Measurements from ENCODE around the gene SDC1. TPM values are rescaled to one million over a fixed set of nuclear protein-coding genes. Genes with fewer than 3 reads are reported as not detected.

SDC1 gene
- polyA plus RNA-seq, 1 of the 3 experiments (the other 2 are of a cell fraction): 122 TPM

- TF ChIP-seq MEF2A (IDR thresholded peaks at IDR 0.05; ENCODE audit: borderline replicate concordance, low read depth): no peak
- TF ChIP-seq RFX5 (IDR thresholded peaks at IDR 0.05; ENCODE audit: low read length): no peak
- TF ChIP-seq FOSL2 (IDR thresholded peaks at IDR 0.05; ENCODE audit: borderline replicate concordance, low read depth): no peak
- TF ChIP-seq MXI1 (IDR thresholded peaks at IDR 0.05; ENCODE audit: low read depth, low read length): no peak
Measured at GRCh38 chr2:20194097-20195015, 30.6 kb downstream of the SDC1 start (continued).

- H3K27ac ChIP-seq (ENCODE audit: low read depth in 2 of 2, low read length in 1 of 2): no peak overlapping the region
- no peaks in the 10 kb centered on the region for H3K79me2 ChIP-seq (ENCODE audit: insufficient read depth)
- H3K9me2 ChIP-seq: no peaks in the 10 kb centered on the region
- no peak for DNase-seq
- peaks cover 5 to 22% of the 10 kb centered on the region in 2 experiments; a peak in 1 of 4 replicates for H3K4me1 ChIP-seq (ENCODE audit: control insufficient read depth in 1 of 2, insufficient read depth in 2 of 2, low read depth in 1 of 2, low read length in 1 of 2)
- no peaks in the 10 kb centered on the region for H4K20me1 ChIP-seq (ENCODE audit: insufficient read depth)
- no peak overlapping the region for H3K9ac ChIP-seq
- H3K36me3 ChIP-seq (replicated peaks in 1 of 2; ENCODE audit: control insufficient read depth in 1 of 2, insufficient read depth in 2 of 2, low read length in 1 of 2): no peaks in the 10 kb centered on the region
- H3K4me2 ChIP-seq: no peak overlapping the region
- POLR2A ChIA-PET: no interaction called here
- TF ChIP-seq IRF3 (IDR thresholded peaks at IDR 0.05; ENCODE audit: low read depth, low read length) (no peak), GATA2 (CRISPR knock-in tag; IDR thresholded peaks at IDR 0.05) (no peak), ZBTB33 (IDR thresholded peaks at IDR 0.05; ENCODE audit: borderline replicate concordance, low read depth) (no peak), RAD21 (IDR thresholded peaks at IDR 0.05; ENCODE audit: low read length) (no peak), FOSL2 (IDR thresholded peaks at IDR 0.05; ENCODE audit: borderline replicate concordance, low read depth) (no peak), TCF12 (IDR thresholded peaks at IDR 0.05) (no peak)
- TF ChIP-seq, protein P1, sequence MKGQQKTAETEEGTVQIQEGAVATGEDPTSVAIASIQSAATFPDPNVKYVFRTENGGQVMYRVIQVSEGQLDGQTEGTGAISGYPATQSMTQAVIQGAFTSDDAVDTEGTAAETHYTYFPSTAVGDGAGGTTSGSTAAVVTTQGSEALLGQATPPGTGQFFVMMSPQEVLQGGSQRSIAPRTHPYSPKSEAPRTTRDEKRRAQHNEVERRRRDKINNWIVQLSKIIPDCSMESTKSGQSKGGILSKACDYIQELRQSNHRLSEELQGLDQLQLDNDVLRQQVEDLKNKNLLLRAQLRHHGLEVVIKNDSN (IDR thresholded peaks at IDR 0.05; ENCODE audit: borderline replicate concordance, low read depth): no peak
- H3F3A ChIP-seq (replicated peaks; ENCODE audit: insufficient read depth): no peaks in the 10 kb centered on the region
- no peaks in the 10 kb centered on the region for H3K27me3 ChIP-seq (ENCODE audit: insufficient read depth)
- H3K4me3 ChIP-seq (ENCODE audit: low read depth in 2 of 2, low read length in 1 of 2): no peak overlapping the region
- CTCF ChIA-PET: interaction anchor here (0.9 to 2.5 kb wide), 3 partner anchors 11 to 32 kb away, joined by 3 to 9 read pairs (median 5); partner anchors contain the start of gene SDC1
- 68% methylated on average over 4 of the region's 4 CpGs for WGBS (ENCODE audit: low lambda C conversion rate)
- no peaks in the 10 kb centered on the region for H3K9me3 ChIP-seq
- no peak overlapping the region for H2AFZ ChIP-seq (ENCODE audit: low read depth)
Measured at GRCh38 chr2:20193185-20193584, 31.7 kb downstream of the SDC1 start.
